Fibroblast of peridontal ligament (primary cell): Measurements from ENCODE around the gene CFAP43.
"Not testable (repeated sequence)": the region's sequence is repeated elsewhere in the genome, so short reads cannot be mapped to it uniquely, and the experiment has no call there.

ENCODE experiments used
- DNase-seq: peaks from one replicate; pipeline ENCODE4 v3.0.0-alpha.2; 2010; ENCODE audit errors: extremely low read depth

CFAP43 gene

DNA sequence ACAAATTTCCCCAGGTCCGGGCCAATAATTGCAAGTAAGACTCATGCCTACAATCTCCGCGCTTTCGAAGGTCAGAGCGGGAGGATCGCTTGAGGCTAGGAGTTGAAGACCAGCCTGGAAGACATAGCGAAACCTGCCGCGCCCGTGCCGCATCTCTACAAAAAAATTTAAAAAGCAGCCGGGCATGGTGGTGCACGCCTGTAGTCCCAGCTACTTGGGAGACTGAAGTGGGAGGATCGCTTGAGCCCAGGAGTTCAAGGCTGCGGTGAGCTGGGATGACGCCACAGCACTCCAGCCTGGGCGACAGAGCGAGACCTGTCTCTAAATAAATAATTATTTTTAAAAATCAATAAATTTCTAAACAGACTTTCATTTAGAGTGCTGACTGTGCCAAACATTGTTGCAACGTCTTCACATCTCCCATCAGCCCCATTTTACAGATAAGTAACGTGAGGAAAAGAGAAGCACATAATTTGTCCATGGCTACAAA, 494 bp upstream of the CFAP43 start:
- DNase-seq = no peak

DNA sequence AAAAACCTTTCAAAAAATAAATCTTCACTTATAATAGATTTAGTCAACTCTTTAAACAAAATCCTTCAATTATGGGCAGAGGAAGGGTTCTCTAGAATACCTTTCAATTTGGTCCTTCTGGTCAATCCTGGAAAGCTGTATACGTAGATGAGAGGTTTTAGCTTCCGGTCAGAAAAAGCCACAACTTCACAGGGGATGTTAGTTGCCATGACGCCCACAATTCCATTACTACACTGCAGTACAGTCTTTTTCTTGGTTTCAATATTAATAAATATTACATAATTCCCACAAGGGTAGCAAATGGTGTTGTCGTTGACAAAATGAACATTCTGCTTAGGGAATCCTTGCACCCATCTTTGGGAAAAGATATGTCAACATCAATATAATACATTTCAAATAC, 1.7 kb downstream of the CFAP43 start:
- no peak for DNase-seq

DNA sequence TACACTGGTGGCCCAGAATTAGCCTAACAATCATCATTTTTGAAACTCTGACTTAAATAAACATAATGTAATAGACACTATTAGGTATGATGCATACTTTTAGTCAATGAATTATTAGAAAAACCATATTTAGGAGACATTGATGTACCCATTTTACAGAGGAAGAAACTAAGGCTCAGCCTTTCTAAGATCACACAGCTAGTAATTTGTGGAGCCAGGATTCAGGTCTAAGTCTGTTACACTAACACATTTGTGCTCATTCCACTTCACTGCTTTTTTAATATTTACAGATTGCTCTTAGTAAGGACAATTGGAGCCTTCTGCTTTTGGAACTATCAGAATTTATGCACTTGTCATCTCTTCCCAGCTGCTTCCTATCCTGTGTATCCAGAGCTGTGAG, 8.9 kb downstream of the CFAP43 start:
- no peak for DNase-seq

DNA sequence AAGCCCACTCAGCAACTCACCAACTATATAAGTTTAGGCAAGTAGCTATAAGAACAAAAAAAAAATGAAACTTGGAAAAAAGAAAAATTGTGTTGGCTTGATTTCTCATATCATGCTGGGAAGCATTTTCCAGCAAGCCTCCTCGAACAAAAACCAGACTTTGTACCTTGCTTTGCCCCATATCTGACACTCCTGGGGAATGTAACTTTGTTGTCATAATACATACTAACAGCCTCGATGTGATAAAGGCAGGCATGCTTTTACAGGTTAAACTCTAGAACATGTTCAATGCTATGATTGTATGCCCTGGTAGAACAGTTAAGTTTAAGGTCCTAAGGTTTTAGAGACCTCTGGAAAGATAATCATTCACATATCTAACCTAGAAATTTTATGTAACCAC, 11.6 kb downstream of the CFAP43 start:
- DNase-seq = no peak

DNA sequence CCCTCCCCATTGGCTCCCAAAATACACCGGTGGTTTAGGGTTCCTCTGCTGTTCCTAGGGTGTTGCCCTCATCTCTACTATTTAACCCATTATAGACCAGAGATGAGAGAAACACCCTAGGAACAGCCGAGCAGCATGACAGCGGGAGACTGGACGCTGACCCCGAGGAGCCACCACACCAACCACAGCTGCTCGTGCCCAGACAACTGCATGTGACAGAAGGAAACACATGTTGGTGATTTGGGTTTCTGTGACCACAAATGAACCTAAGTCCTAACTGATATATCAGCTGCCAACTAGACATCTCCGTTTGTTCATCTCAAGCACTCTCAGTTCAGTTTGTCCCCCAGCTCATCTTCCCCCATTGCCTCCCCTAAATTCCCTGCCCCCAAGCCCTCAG, 13.4 kb downstream of the CFAP43 start:
- DNase-seq = no peak

DNA sequence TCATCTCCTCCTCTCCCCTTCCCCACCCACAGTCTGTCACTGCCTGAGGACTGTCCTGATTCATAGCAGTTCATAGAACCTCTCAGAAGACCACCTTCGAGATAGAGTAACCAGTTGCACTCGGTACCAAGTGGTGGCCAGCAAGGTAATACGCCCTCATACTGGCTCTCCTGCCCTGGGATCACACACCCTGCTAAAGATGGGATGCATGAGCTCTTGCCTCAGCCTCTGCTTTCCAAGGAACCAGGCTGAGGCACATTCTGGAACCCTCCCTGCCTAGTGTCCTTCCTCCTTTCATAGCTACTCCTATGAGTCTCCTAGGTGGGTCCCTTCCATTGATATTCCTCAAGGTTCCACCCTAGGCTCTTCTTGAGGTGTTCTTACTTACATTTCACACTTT, 15.5 kb downstream of the CFAP43 start:
- DNase-seq = no peak

DNA sequence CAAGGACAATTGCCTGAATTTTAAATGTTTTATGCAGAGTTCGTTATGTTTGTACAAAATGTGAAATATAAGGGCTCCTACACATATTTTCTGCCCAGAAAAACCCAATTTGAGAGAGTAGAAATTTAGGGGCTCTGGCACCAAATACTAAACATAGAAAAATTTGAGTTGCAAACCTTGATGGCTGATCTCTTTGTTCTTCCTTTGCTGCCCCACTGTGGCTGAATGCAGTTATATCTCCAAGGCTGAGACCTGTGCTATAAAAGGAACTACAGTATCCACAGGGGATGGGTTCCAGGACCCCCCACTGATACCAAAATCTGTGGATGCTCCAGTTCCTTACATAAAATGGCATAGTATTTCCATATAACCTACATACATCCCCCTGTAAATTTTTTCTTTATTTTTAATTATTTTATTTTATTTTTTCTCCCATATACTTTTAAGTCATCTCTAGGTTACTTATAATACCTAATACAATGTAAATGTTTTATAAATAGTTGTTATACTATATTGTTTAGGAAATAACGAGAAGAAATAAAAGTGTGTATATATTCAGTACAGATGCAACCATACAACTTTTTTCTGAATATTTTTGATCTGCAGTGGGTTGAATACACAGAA, 22.5 kb downstream of the CFAP43 start:
- peak; percentile 58 for DNase-seq

DNA sequence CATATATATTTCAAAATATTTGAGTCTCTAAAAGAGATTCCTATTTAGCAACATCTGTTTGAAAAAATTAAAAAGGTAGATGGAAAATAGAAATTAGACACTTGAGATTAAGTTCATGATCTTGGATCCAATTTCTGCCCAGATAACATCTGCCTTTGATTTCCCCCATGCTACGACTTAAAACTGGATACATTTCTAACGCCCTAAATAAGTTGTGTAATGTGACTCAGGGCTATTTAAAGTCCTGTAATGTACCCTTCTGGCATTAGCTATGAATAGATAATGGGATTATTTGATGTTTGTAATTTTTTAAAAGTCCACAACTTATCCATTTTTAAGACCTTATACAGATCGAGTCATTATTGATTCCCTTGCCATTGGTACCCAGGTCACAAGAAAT, 23.4 kb downstream of the CFAP43 start:
- DNase-seq = peak; percentile 10

DNA sequence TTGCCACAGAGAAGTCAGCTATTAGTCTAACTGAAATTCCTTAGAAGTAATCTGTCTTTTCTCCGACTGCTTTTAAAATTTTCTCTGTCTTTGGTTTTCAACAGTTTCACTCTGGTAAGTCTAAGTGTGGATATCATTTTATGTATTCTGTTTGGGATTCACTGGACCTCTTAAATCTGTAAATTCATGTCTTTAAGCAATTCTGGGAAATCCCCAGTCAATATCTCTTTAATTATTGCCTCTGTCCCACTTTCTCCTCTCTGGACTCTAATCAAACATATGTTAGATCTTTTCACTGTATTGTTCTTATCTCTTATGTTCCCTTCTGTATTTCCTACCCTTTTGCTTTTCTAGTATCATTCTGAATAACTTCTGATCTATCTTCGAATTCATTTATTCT, 29.9 kb downstream of the CFAP43 start:
- DNase-seq = no peak

DNA sequence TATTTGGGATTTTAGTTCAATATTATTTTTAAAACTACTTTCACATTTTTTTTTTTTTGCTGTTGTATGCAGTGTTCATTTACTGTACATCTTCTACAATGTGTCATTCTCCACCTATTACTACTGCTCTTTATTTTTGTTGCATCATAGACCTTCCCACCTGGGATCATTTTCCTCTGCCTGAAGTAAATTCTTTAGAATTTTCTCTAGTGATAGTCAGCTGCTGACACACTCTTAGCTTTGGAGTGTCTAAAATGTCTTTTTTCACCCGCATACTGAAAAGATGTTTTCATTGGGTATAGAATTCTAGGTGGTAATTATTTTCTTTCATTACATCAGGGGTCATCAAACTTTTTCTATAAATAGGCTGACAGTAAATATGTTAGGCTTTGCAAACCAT, 30.5 kb downstream of the CFAP43 start:
- DNase-seq = no peak

DNA sequence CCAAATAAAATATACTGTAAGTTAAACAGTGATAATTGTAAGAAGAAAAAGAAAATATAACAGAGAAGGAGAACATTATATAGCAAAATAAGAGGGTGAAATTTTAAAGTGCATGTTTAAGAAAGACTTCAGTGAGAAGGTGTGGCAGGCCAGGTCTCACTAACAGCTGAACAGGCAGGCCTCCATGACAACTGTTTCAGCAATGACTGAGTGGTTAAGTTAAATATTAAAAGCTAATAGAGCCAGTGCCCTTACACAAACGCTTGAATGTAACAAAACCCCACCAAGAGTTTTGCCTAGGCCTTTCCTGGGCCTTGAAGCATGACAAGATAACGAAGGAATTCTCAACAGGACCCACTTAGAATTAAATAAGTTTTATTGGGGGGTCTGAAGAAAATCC, 32.6 kb downstream of the CFAP43 start:
- no peak for DNase-seq

DNA sequence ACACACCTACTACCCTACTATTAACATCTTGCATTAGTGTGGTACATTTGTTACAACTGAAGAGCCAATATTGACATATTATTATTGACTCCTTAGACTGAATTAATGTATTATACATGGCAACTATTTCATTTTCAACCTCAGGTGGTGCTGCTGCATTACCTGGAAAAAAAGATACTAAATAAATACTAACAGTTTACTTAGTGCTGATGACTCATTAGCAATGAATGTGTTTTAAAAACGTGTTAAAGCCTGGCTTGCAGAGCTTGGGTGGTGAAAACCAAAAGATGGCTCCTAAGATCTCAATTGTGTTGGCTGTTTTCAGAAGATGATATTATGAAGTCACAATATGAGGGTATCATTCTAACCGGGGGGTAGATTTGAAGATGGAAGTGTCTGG, 34.8 kb downstream of the CFAP43 start:
- DNase-seq = no peak

DNA sequence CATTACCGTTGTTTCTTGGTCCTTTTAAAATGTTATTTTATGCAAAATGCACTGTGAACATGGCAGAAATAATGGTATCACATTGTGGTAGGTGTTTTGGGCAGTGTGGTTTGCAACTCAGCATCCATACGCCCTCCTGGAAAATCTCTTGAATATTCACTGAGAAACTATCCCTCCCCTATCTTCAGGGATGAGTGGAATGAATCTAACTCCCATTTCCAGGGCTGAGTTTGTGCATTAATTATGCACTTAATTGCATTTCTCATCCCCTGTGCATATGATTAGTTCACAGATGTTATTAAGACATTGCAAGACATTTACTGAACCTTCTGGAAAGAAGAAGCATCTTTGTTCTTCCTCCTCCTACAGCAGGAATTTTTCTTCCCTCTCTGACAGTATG, 36.5 kb downstream of the CFAP43 start:
- DNase-seq = no peak

DNA sequence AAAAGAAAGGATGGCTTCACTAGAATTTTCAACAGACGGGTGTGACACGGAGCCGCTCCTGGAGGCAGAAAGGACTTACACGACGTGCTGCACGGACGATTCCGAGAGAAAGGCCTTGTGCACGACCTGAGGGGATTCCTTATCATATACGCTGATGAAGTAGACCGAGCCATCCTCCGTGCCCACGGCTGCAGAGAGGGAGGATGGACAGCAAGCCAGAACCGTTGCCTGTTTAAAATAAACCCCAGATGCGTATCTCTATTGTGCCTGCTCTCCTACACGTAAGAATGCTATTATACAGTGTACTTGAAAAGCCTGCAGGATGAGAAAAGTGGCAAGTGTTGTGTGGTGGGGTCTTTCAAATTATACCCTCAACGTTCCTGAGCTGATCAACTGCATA, 38.4 kb downstream of the CFAP43 start:
- no peak for DNase-seq

DNA sequence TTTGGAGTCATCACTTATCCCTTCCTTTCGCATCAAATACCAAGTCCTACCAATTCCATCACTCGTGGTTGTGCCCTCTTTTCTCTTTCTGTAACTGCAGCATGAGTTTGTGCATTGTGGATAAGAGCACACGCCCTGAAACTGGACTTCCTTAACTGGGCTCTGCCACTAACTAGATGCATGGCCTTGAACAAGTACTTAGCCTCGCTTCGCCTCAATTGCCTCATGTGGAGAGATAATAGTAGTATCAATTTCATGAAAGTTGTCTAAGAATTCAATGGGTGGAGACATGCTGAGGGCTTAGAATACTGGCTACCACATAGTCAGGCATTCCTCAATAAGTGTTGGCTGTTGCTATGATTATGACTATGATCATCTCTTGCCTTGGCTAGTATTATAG, 41.5 kb downstream of the CFAP43 start:
- DNase-seq = no peak

DNA sequence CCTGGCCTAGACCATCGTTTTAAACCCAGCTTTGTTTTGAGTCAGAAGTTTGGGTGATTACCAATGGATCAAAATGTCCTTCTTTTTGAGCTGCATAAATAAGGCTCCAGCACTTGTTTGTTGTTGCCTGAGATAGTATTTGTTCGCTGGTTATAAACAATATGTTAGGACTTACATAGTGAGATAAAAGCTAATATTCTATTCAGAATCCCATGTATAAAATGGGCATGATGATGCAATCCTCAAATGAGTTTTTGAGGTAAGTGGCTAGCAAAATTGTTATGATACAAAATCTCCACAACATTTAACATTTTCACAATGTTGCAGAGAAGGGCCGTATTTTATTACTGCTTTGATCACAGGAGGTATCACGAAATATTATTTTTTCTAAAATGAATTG, 48.5 kb downstream of the CFAP43 start:
- DNase-seq = no peak

DNA sequence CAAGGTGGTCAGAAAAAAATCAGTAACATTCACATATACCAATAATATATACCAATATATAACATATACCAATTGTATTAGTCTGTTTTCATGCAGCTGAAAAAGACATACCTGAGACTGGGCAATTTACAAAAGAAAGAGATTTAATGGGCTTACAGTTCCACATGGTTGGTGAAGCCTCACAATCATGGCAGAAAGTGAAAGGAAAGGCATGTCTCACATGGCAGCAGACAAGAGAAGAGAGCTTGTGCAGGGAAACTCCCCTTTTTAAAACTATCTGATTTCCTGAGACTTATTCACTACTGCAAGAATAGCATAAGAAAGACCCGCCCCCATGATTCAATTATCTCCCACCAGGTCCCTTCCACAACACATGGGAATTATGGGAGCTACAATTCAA, 58.0 kb downstream of the CFAP43 start:
- DNase-seq = not testable (repeated sequence)

DNA sequence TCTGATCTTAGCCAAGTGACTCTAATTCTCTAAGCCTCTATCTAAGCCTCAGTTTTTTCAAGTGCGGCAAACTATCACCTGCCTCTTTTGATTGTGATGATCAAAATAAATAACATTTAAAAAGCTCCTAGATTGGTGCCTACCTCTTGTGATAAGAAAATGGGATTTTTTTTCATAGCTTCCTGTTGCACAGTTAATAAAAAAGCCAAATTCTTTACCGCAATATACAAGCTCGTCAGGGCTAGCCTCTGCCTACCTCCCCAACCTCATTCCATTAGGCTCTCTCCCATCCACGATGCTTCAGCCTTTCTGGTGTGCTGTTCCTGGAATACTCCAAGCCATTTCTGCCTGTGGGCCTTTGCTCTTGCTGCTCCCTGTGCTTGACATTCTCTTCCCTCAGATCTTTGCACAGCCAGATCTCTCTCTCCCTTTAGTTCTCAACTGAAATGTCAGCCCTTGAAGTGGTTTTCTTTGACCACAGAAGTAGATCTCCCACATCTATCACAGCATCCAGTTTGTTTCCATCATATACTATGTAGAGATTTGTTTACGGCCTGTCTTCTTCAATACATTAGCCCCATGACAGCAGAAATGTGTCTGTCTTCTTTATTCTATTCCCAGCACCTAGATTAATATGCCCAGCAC, 61.4 kb downstream of the CFAP43 start:
- DNase-seq = no peak

DNA sequence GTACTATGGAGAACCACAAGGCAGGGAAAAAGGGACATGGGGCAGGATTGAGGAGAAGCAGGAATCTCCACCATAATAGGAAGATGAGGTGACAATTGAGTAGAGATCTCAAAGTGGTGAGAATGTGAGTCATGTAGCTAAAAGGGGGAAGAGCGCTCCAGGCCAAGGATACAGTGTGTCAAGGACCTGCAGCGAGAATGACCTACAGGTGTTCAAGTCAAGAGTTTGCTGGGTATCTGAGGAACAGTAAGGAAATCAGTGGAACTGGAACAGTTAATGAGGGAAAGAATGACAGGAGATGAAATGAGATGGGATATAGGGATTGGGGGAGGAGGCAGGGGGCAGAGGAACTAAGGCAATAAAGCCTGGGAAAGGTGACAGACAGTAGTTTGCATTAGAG, 76.6 kb downstream of the CFAP43 start:
- DNase-seq = no peak

DNA sequence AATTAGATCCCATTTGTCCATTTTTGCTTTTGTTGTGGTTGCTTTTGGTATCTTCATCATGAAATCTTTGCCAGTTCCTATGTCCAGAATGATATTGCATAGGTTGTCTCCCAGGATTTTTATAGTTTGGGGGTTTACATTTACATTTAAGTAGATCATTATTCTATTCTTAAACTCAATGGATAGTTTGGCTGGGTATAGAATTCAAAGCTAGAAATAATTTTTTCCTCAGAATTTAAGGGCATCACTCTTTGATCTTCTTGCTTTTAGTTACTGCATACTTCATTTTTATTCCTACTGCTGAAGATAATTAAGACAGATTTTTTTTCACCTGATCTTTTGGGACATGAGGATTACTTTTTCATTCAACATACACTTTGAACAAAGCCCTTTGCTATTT, 80.4 kb downstream of the CFAP43 start:
- DNase-seq = no peak

DNA sequence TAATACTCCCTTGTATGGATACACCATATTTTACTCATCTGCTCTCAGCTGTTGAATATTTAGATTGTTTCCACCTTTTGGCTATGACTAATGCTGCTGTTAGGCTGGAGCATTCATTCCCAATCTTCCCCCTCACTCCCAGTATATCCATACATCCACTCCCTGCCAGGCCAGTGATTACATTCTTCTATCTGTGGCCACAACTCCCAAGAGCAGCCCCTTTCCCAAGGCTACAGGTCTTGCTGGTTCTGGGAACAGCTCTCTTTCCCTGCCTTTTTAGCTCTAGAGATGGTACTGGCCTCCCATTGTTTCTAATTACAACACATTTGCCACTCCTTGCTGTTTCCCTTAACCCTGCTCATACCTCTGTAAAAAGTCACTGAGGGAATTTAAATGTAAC, 82.0 kb downstream of the CFAP43 start:
- peak; percentile 30 for DNase-seq

DNA sequence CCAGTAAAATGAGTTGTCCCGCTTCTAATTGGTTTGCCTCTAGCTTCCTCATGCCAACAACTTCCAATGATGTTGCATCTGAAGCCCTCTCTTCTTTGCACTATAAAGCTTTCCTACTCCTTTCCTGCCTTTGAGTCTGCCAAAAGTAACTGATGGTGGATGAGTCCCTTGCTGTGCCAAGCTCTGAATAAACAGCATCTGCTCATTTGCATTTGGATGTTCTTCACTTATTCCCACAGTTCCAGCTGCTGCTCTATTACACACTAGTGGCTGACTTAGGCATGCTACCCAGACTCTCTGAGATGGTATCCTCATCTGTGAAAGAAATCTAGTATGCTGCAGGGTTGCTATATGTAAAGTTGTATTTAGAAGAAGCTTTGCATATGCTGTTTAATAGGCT, 85.3 kb downstream of the CFAP43 start:
- DNase-seq = no peak

DNA sequence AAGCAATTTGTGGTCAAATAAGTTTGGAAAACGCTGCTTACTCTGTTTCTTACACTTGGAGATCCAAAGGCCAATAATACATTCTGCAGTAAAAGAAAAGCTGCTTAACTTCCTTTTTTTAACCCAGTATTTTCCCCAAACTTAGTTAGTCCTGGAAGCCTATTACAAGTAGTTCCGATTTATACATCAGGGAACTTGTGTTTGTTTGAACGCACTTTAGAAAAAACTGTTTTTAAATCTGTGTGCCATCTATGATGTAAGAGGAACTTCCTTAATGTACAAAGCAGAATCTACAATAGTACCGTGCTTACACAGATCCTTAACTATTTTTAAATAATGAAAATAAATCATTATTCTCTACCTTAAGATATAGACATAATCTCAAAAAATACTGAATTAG, 87.2 kb downstream of the CFAP43 start:
- DNase-seq = no peak

DNA sequence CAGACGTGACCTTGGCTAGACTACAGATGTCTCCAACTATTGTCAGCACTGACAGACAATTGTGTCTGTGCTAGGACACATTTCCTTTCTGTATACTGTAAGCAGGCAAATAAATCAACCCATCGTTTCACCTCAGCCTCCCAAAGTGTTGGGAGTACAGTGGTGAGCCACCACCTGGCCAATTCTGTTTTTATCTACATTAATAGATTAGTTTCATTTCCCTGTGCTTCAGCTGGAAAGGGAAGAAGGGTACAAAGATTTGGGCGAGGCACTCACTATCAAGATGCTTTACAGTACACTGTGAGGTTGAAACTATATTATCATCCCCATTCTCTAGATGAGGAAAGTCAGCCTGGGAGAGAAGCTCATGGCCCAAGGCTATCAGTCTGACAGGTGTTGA, 88.3 kb downstream of the CFAP43 start:
- DNase-seq = no peak
